RWPE1 (cell line): ENCODE data around the gene BCAT1.

Experiments
- CTCF ChIA-PET: fragments of 350-600 bp; sonication (Branson Sonifier 250); formaldehyde crosslinking; extraction: SDS; loops from one replicate; lab custom pipeline; 2021; lab: Yijun Ruan, JAX
- POLR2A ChIA-PET: fragments of 400-600 bp; formaldehyde crosslinking; extraction: SDS; loops from one replicate; lab custom pipeline; 2020; ENCODE audit warnings: antibody characterized with exemption; ENCODE audit not compliant: low non-redundant PET; lab: Yijun Ruan, JAX
- DNase-seq: peaks from one replicate; pipeline ENCODE4 v3.0.0; 2012; ENCODE audit warnings: low spot score
- H3K27ac ChIP-seq: fragments of 450-650 bp; 2 replicates; pipeline ENCODE4 v1.5.1; 2017
- CTCF ChIP-seq: fragments of 450-650 bp; conservative IDR thresholded peaks from 2 replicates; pipeline ENCODE4 v1.5.1; 2017; ENCODE audit warnings: low read depth, mild to moderate bottlenecking

BCAT1 gene

GRCh38 chr12:24860546-24860945 is 88.4 kb downstream of the BCAT1 start:
- ChIA-PET CTCF (no interaction called here), POLR2A (no interaction called here)

GRCh38 chr12:24856541-24856940 is 92.4 kb downstream of the BCAT1 start:
- ChIA-PET CTCF (no interaction called here), POLR2A (interaction anchor here (0.5 kb wide), 1 partner anchor 204 kb away, joined by 3 read pairs; no protein-coding TSS in a partner anchor)
- no peak overlapping the region for H3K27ac ChIP-seq
- no peak for TF ChIP-seq CTCF
- no peak for DNase-seq

More at GRCh38 chr12:24860546-24860945, 88.4 kb downstream of the BCAT1 start:
- no peak for TF ChIP-seq CTCF
- no peak for DNase-seq
- no peak overlapping the region for H3K27ac ChIP-seq

GRCh38 chr12:24854908-24855307 is 94.0 kb downstream of the BCAT1 start:
- DNase-seq = no peak
- POLR2A ChIA-PET = no interaction called here
- CTCF ChIA-PET = interaction anchor here (0.7 kb wide), 1 partner anchor 136 kb away, joined by 4 read pairs; no protein-coding TSS in a partner anchor
- no peak overlapping the region for H3K27ac ChIP-seq
- TF ChIP-seq CTCF = no peak

GRCh38 chr12:24854017-24854416 is 94.9 kb downstream of the BCAT1 start:
- TF ChIP-seq CTCF = no peak
- CTCF ChIA-PET = no interaction called here
- POLR2A ChIA-PET = no interaction called here
- H3K27ac ChIP-seq = no peak overlapping the region
- DNase-seq = no peak

GRCh38 chr12:24853588-24853987 is 95.3 kb downstream of the BCAT1 start:
- DNase-seq = peak; percentile 46
- no peak overlapping the region for H3K27ac ChIP-seq
- TF ChIP-seq CTCF = no peak
- POLR2A ChIA-PET = no interaction called here
- CTCF ChIA-PET = no interaction called here

GRCh38 chr12:24853094-24853493 is 95.8 kb downstream of the BCAT1 start:
- no peak overlapping the region for H3K27ac ChIP-seq
- CTCF ChIA-PET = interaction anchor here (0.5 kb wide), 1 partner anchor 53 kb away, joined by 3 read pairs; no protein-coding TSS in a partner anchor
- TF ChIP-seq CTCF = no peak
- POLR2A ChIA-PET = no interaction called here
- no peak for DNase-seq
